ENCODE results near the gene LCN15. TPM values are rescaled to one million over a fixed set of nuclear protein-coding genes. Genes with fewer than 3 reads are reported as not detected.

The LCN15 gene
- total and polyA plus RNA-seq, 2 of the 13 experiments (the other 11 are each of a cell fraction or from before 2014, with no cell fraction given) = 1.3 to 53.7 TPM

DNA sequence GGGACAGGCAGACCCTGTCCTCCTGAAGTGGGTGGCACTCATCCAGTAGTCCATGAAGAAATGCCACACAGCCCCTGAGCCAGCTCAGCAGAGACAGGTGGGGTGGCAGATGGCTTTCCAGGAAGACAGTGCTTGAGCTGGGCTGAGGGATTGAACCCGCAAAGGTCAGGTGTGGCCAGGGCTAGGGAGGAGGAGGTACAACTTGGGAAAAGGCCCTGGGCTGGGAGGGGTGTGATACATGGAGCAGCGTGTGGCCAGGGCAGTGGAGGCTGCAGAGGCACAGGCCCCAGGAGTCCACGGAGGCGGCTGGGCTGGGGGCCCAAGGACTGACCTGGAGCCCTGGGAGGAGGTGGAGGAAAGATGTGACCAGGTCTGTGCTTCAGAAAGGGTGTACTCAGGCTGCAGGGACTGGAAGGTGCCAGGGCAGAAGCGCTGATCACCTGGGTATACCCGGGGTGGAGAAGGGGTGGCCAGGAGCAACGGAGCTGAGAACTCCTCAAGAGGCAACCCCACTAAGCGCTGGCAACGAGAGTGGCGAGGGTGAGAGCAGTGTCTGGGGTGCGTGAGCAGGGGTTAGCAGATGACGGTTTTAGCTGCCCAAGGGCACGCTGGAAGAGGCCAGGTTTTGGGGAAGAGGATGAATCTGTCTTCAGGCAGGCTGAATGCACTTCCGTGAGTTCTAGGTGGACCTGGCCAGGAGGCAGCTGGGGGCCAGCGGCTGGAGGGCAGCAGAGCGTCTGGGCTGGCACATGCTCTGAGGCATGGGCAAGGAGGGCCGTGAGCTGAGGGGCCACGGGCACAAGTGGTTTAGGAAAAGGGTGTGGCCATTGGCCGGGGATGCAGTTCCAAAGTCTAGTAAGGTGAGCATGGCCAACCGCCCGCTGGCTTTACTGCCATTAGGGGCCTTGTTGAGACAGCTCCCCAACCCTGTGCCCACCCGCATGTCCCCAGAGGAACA lies 39.5 kb upstream of the LCN15 start (continued):
- TF ChIP-seq REXO4 (CRISPR knock-in tag; IDR thresholded peaks at IDR 0.05; ENCODE audit: borderline replicate concordance) = no peak
- TF ChIP-seq ZSCAN9 (CRISPR knock-in tag; IDR thresholded peaks at IDR 0.05; ENCODE audit: borderline replicate concordance) = no peak
- TF ChIP-seq ZBTB7B (CRISPR knock-in tag; IDR thresholded peaks at IDR 0.05) = no peak
- TF ChIP-seq ATM (IDR thresholded peaks at IDR 0.05; ENCODE audit: borderline replicate concordance) = no peak
- no peak for TF ChIP-seq TOPORS (CRISPR knock-in tag; IDR thresholded peaks at IDR 0.05)
- TF ChIP-seq ZFYVE20 (CRISPR knock-in tag; IDR thresholded peaks at IDR 0.05; ENCODE audit: borderline replicate concordance, low read depth) = no peak
- TF ChIP-seq SMAD3 (CRISPR knock-in tag; IDR thresholded peaks at IDR 0.05) = no peak
- TF ChIP-seq NCOA2 (CRISPR knock-in tag; IDR thresholded peaks at IDR 0.05) = no peak
- no peak for TF ChIP-seq NCOA5 (CRISPR knock-in tag; IDR thresholded peaks at IDR 0.05)
- TF ChIP-seq SPEN (CRISPR knock-in tag; IDR thresholded peaks at IDR 0.05; ENCODE audit: low read depth) = no peak
- peak; percentile 11 for TF ChIP-seq TAF15 (IDR thresholded peaks at IDR 0.05; ENCODE audit: low read depth, low read length, poor library complexity, severe bottlenecking)
- TF ChIP-seq SMAD1 (CRISPR knock-in tag; IDR thresholded peaks at IDR 0.05; ENCODE audit: borderline replicate concordance, low read depth) = no peak
- TF ChIP-seq, protein P1, sequence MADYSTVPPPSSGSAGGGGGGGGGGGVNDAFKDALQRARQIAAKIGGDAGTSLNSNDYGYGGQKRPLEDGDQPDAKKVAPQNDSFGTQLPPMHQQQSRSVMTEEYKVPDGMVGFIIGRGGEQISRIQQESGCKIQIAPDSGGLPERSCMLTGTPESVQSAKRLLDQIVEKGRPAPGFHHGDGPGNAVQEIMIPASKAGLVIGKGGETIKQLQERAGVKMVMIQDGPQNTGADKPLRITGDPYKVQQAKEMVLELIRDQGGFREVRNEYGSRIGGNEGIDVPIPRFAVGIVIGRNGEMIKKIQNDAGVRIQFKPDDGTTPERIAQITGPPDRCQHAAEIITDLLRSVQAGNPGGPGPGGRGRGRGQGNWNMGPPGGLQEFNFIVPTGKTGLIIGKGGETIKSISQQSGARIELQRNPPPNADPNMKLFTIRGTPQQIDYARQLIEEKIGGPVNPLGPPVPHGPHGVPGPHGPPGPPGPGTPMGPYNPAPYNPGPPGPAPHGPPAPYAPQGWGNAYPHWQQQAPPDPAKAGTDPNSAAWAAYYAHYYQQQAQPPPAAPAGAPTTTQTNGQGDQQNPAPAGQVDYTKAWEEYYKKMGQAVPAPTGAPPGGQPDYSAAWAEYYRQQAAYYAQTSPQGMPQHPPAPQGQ (CRISPR knock-in tag; IDR thresholded peaks at IDR 0.05; ENCODE audit: borderline replicate concordance) = no peak
- TF ChIP-seq, protein P2, sequence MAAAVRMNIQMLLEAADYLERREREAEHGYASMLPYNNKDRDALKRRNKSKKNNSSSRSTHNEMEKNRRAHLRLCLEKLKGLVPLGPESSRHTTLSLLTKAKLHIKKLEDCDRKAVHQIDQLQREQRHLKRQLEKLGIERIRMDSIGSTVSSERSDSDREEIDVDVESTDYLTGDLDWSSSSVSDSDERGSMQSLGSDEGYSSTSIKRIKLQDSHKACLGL (CRISPR knock-in tag; IDR thresholded peaks at IDR 0.05) = no peak
- 0 out of 2 replicates have a peak, but pooled peaks have one; percentile 51 for TF ChIP-seq HNRNPL (IDR thresholded peaks at IDR 0.05; ENCODE audit: low read depth, low read length)
- no peak for TF ChIP-seq FOXK2 (IDR thresholded peaks at IDR 0.05)
- TF ChIP-seq SAP130 (CRISPR knock-in tag; IDR thresholded peaks at IDR 0.05; ENCODE audit: low read depth) = peak; percentile 6; the same call in 1 of the 2 replicates
- TF ChIP-seq HNRNPLL (IDR thresholded peaks at IDR 0.05; ENCODE audit: low read depth, low read length, poor library complexity, severe bottlenecking) = peak; percentile 7
- no peak for TF ChIP-seq ZNF768 (CRISPR knock-in tag; IDR thresholded peaks at IDR 0.05)
- TF ChIP-seq EP300 (IDR thresholded peaks at IDR 0.05; ENCODE audit: low read depth in 2 of 2, low read length in 2 of 2) = no peak
- TF ChIP-seq EP300 (CRISPR knock-in tag; IDR thresholded peaks at IDR 0.05; ENCODE audit: borderline replicate concordance) = no peak
- TF ChIP-seq NFRKB (IDR thresholded peaks at IDR 0.05) = no peak
- TF ChIP-seq, protein P3, sequence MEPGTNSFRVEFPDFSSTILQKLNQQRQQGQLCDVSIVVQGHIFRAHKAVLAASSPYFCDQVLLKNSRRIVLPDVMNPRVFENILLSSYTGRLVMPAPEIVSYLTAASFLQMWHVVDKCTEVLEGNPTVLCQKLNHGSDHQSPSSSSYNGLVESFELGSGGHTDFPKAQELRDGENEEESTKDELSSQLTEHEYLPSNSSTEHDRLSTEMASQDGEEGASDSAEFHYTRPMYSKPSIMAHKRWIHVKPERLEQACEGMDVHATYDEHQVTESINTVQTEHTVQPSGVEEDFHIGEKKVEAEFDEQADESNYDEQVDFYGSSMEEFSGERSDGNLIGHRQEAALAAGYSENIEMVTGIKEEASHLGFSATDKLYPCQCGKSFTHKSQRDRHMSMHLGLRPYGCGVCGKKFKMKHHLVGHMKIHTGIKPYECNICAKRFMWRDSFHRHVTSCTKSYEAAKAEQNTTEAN (CRISPR knock-in tag; conservative IDR thresholded peaks at IDR 0.05) = no peak
- no peak for TF ChIP-seq ZMYM4 (CRISPR knock-in tag; IDR thresholded peaks at IDR 0.05)
- no peak for TF ChIP-seq BCL6 (CRISPR knock-in tag; IDR thresholded peaks at IDR 0.05)
